Upper lobe of right lung (tissue), 1 donor: ENCODE results near the gene MMEL1. TPM values are rescaled to one million over a fixed set of nuclear protein-coding genes. Genes with fewer than 3 reads are reported as not detected.

Experiments used
- ATAC-seq: fragments of 200-7000 bp; cut with Tn5 transposase; one replicate; pipeline ENCODE4 v1.9.1; 2020; ENCODE audit warnings: mild to moderate bottlenecking, moderate library complexity
- DNase-seq: peaks from one replicate; pipeline ENCODE4 v3.0.0-alpha.2; 2020
- H3K27ac ChIP-seq: fragments of 200-600 bp; one replicate; pipeline ENCODE4 v1.8.0; 2022
- H3K27me3 ChIP-seq: fragments of 200-600 bp; one replicate; pipeline ENCODE4 v1.8.0; 2022; ENCODE audit warnings: mild to moderate bottlenecking
- H3K36me3 ChIP-seq: fragments of 200-600 bp; one replicate; pipeline ENCODE4 v1.8.0; 2022
- H3K4me1 ChIP-seq: fragments of 200-600 bp; one replicate; pipeline ENCODE4 v1.8.0; 2022
- H3K4me3 ChIP-seq: fragments of 200-600 bp; one replicate; pipeline ENCODE4 v1.8.0; 2022; ENCODE audit warnings: mild to moderate bottlenecking
- H3K9me3 ChIP-seq: fragments of 200-600 bp; one replicate; pipeline ENCODE4 v1.8.0; 2022
- intact Hi-C: fragments of 100-400 bp; cut with DNase I; formaldehyde crosslinking; loops from one replicate; pipeline ENCODE4 v1.11.0; 2022
- total RNA-seq: library from RNA; stranded (reverse); fragmentation: NEBNext Ultra II Directional; extraction: Animal tissue kit (Norgen Biotek cat#: 25700); gene quantifications from one replicate; pipeline ENCODE4 v1.2.1, GENCODE V29; 2021
- TF ChIP-seq, protein P1 (sequence below): fragments of 200-600 bp; IDR thresholded peaks from one replicate; pipeline ENCODE4 v1.8.0; 2022; ENCODE audit warnings: antibody characterized with exemption
- donor health status: DM: no; HTN: yes; CAD: no; lungs with severe emphysema.

The MMEL1 gene
- total RNA-seq, 1 donor from 2014 or later, result 3.2 TPM

DNA sequence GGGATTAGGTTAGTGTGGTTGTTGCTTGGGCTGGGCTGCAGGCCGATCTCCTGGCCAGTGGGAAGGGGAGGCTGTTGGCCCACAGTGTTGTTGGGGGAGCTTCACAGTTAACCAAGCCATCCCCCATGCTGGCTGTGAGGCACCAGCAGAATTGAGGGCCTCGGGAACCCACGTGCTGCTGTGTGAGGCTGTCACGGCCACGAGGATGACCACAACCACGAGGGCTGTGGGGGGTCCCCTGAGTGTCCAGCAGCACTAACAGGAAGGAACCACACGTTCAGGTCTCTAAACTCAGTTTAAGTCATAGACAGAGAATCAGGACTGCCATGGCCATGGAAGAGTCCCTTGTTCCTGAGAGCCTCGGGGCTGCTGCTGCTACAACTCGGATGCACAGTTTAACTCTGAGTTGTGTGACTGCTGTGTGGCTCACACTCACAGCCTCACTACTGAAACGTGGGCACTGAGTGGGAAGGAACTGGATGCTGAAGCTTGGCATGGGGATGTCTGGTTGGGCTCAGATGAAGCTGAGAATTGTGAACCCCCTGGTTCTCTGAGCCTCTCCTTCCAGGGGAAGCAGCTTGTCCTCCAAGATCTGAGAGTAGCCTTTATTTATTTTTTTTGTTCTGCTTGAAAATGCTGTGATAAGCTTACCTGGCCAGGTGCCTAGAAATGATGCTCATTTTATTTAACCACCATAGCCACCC, 4.8 kb upstream of the MMEL1 start:
- DNase-seq (peak; percentile 46), ATAC-seq (no peak)
- Histone ChIP-seq H3K4me1 (peaks cover 7% of the 10 kb centered on the region), H3K4me3 (no peak overlapping the region), H3K27me3 (peaks cover 18% of the 10 kb centered on the region), H3K36me3 (no peaks in the 10 kb centered on the region), H3K9me3 (no peaks in the 10 kb centered on the region), H3K27ac (no peak overlapping the region)
- TF ChIP-seq, protein P1, sequence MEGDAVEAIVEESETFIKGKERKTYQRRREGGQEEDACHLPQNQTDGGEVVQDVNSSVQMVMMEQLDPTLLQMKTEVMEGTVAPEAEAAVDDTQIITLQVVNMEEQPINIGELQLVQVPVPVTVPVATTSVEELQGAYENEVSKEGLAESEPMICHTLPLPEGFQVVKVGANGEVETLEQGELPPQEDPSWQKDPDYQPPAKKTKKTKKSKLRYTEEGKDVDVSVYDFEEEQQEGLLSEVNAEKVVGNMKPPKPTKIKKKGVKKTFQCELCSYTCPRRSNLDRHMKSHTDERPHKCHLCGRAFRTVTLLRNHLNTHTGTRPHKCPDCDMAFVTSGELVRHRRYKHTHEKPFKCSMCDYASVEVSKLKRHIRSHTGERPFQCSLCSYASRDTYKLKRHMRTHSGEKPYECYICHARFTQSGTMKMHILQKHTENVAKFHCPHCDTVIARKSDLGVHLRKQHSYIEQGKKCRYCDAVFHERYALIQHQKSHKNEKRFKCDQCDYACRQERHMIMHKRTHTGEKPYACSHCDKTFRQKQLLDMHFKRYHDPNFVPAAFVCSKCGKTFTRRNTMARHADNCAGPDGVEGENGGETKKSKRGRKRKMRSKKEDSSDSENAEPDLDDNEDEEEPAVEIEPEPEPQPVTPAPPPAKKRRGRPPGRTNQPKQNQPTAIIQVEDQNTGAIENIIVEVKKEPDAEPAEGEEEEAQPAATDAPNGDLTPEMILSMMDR, result no peak
- intact Hi-C loops, result no loop called here

DNA sequence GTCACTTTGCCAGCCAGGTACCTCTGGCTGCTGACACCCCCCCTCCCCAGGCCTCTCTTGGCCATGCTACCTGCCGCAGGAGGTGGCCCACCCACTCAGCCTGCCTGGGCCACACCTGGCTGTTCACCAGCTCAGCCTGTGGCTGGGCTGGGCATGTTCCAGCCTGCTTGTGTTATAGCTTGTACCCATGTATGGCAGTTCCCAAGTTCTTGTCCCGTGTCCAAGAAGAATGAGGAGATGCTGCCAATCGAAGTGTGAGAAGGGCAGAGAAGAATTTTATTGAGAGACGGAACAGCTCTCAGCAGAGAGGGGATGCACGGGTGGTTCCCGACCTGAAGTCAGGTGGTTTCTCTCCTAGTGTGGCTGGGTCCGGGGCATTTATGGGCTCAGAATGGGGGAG, 3.9 kb upstream of the MMEL1 start:
- DNase-seq, result peak; percentile 44
- no peak for ATAC-seq
- Histone ChIP-seq H3K27ac (no peak overlapping the region), H3K4me1 (peaks cover under 1% of the 10 kb centered on the region), H3K36me3 (no peaks in the 10 kb centered on the region), H3K4me3 (no peak overlapping the region), H3K9me3 (no peaks in the 10 kb centered on the region), H3K27me3 (peaks cover 20% of the 10 kb centered on the region)
- intact Hi-C loops, result no loop called here
- TF ChIP-seq, protein P1, result no peak

DNA sequence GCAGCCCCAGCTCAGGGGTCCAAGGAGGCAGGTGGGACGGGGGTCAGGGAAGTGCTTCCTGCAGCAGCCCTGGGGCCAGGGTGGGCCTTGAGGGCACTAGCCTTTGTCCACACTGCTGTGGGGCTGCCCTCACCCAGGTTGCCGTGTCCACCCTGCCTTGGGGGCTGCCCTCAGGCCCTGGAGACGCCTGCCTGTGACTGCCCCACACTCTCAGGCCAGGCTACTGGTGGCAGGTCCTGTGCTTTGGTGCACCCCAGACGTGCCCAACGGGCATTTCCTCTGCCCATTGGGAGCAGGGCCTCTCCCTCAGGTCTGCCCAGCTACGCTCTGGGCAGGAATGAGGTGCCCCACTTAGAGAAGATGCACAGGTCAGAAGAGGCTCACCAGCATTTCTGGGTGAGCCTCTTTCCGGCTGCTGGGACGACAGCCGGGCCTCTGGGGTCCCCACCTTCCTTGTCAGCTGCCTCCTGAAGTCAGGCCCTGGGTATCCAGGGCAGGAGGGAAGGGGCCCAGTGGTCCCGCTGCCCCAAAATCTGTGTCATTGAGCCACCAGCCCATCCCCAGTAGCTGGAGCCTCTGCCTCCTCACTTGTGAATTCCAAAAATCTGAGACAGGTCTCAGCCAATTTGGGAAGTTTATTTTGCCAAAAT, 2.7 kb upstream of the MMEL1 start:
- TF ChIP-seq, protein P1, result no peak

DNA sequence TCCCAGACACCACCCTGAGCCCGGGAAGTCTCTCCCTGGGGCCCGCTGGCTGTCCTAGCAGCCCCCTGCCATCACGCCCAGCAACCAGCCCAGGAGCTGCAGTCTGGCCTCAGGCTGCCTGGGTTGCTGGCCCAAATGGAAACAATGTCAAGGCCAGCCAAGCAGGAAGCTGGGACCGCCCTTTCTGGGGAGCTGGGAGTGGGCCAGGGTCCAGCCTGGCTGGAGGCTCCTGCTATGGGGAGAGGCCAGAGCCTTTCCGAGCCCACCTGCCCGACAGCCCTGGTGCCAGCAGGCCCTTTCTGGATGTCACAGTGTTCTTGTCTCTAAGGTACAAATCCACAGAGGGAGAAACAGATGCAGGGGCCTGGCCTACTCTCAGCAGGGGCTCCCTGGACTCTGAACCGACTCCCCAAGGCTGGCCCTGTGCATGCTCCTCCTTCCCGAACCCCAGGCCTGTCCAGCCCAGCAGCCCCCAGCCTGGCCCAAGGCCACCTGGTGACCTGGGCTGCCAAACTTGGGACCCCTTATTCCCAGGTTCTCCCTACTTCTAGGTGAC, 1.2 kb upstream of the MMEL1 start:
- no peaks in the 10 kb centered on the region for H3K36me3 ChIP-seq
- H3K9me3 ChIP-seq, result no peaks in the 10 kb centered on the region
- peaks cover 29% of the 10 kb centered on the region for H3K27me3 ChIP-seq
- TF ChIP-seq, protein P1, result no peak
- intact Hi-C loops, result no loop called here
- H3K4me3 ChIP-seq, result no peak overlapping the region
- ATAC-seq, result no peak
- no peak overlapping the region for H3K27ac ChIP-seq
- no peaks in the 10 kb centered on the region for H3K4me1 ChIP-seq
- DNase-seq, result peak; percentile 61

More for the DNA sequence above, 2.7 kb upstream of the MMEL1 start:
- Histone ChIP-seq H3K36me3 (no peaks in the 10 kb centered on the region), H3K27me3 (peaks cover 20% of the 10 kb centered on the region), H3K9me3 (no peaks in the 10 kb centered on the region), H3K4me1 (no peaks in the 10 kb centered on the region), H3K27ac (no peak overlapping the region), H3K4me3 (no peak overlapping the region)
- intact Hi-C loops, result no loop called here
- DNase-seq, result peak; percentile 53
- ATAC-seq, result no peak

DNA sequence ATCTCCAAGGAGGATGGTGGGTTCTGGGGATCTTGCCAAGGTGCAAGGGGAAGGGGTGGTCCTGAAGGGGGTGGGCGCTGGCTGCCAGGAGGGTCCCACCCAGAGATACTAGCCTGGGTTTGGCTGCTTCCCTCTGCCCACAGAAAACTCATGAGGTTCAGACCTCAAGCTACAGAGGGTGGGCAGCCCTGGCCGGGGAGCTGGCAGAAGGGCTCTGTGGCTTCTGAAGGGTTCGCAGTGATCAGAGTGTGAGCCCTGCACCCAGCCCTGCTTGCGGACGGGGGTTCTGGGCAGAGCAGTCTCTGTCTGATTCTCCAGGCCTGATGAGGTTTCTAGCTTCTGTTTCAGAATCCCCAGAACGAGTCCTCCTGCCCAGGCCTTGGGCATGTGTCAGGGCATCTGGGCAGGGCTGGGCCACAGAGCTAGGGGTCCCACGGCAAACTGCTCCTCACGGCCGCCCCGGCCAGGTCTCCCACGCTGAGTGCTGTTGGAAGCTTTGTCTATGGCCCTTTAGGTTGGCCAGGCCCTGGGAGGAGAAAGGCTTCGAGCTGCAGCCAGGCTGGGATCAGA, 635 bp upstream of the MMEL1 start:
- H3K4me1 ChIP-seq, result no peaks in the 10 kb centered on the region
- H3K4me3 ChIP-seq, result no peak overlapping the region
- DNase-seq, result peak; percentile 53
- H3K27ac ChIP-seq, result no peak overlapping the region
- TF ChIP-seq, protein P1, result no peak
- ATAC-seq, result no peak
- no peaks in the 10 kb centered on the region for H3K36me3 ChIP-seq
- peaks cover 35% of the 10 kb centered on the region for H3K27me3 ChIP-seq
- intact Hi-C loops, result no loop called here
- no peaks in the 10 kb centered on the region for H3K9me3 ChIP-seq
